Esophagus muscularis mucosa (tissue), 4 donors: Measurements from ENCODE around the gene KANSL3. TPM values are rescaled to one million over a fixed set of nuclear protein-coding genes. Genes with fewer than 3 reads are reported as not detected.

Source experiments
- DNase-seq: peaks from one replicate; pipeline ENCODE4 v3.0.0-alpha.2; 2017; ENCODE audit errors: extremely low spot score
- H3K27ac ChIP-seq, 4 donors: fragments of 200-600 bp; sonication (generic); replicated peaks in 1 of 4; 1 replicate in 3 of 4; 2 replicates in 1 of 4; pipeline ENCODE4 v1.5.1; 2016 to 2019; ENCODE audit warnings: mild to moderate bottlenecking in 1 of 4
- H3K27me3 ChIP-seq, 4 donors: fragments of 200-600 bp; sonication (generic); one replicate each; pipeline versions ENCODE4 v1.5.1 to v1.6.0; 2016 to 2019
- H3K36me3 ChIP-seq, 4 donors: fragments of 200-600 bp; sonication (generic); one replicate each; pipeline ENCODE4 v1.5.1; 2016 to 2019
- H3K4me1 ChIP-seq, 4 donors: fragments of 200-600 bp; sonication (generic); one replicate each; pipeline ENCODE4 v1.5.1; 2016 to 2019
- H3K4me3 ChIP-seq, 4 donors: fragments of 200-600 bp; sonication (generic); 1 replicate in 2 of 4; 2 replicates in 2 of 4; pipeline ENCODE4 v1.5.1; 2016 to 2019; ENCODE audit warnings: mild to moderate bottlenecking in 4 of 4, moderate library complexity in 1 of 4
- H3K9me3 ChIP-seq, 4 donors: fragments of 200-600 bp; sonication (generic); 1 replicate in 3 of 4; 2 replicates in 1 of 4; pipeline ENCODE4 v1.5.1; 2016 to 2019
- CTCF ChIP-seq, 3 experiments: fragments of 200-600 bp in 2 of 3; fragments of 450-650 bp in 1 of 3; sonication (generic) in 2 of 3; IDR thresholded peaks; one replicate each; pipeline ENCODE4 v1.5.1; 2017 to 2019; ENCODE audit warnings: antibody characterized with exemption in 3 of 3, mild to moderate bottlenecking in 2 of 3, moderate library complexity in 1 of 3
- EP300 ChIP-seq: sonication (generic); formaldehyde crosslinking; IDR thresholded peaks from one replicate; pipeline ENCODE4 v1.6.1; 2017; ENCODE audit warnings: antibody characterized with exemption
- POLR2A ChIP-seq: fragments of 450-650 bp; IDR thresholded peaks from one replicate; pipeline ENCODE4 v1.6.1; 2017; ENCODE audit warnings: antibody characterized with exemption, moderate library complexity, mild to moderate bottlenecking, low read depth
- POLR2AphosphoS5 ChIP-seq, 2 donors: sonication (generic); formaldehyde crosslinking; IDR thresholded peaks; one replicate each; pipeline ENCODE4 v1.6.1; 2017; ENCODE audit warnings: antibody characterized with exemption in 2 of 2
- WGBS: methylation state at CpG from one replicate; pipeline ENCODE4 v1.1.5; 2018; 5-methylcytosine and 5-hydroxymethylcytosine counted together
- intact Hi-C: fragments of 100-400 bp; cut with DNase I; formaldehyde crosslinking; loops from one replicate; pipeline ENCODE4 v1.15.1; 2023
- total RNA-seq, 4 donors: library from RNA; depleted of rRNA; stranded (reverse); fragments of >200 nt; gene quantifications; one replicate each; pipeline versions ENCODE4 v1.1.0 to v1.2.1, GENCODE V29; 2016

The KANSL3 gene
- total RNA-seq, 4 donors from 2014 or later = 54.2 to 63.1 (median 59.5) TPM

DNA sequence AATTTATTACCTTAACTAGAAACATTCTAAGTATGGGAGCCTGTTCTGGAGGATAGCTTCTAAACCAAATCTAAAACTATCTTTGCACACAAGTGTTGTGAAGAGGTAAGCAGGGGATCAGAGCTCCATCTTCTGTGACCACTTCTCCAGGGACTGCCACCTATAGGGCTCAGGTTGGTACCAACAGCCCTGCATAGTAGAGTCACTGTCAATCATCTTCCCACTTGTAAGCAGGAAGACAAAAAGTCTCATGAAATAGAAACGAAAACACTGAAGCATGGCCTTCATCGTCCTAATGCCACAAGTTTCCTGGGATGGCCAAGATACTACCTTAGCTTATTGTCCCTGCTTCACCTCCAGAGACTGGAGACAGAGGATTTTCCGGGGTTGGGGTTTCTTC, 43.8 kb downstream of the KANSL3 start:
- Histone ChIP-seq H3K36me3 (peaks cover 32 to 83% (median 67%) of the 10 kb centered on the region in 4 donors), H3K27me3 (no peaks in the 10 kb centered on the region), H3K4me3 (no peak overlapping the region), H3K4me1 (peaks cover 0 to 5% (median 0%) of the 10 kb centered on the region in 4 donors), H3K27ac (no peak overlapping the region), H3K9me3 (no peaks in the 10 kb centered on the region)
- TF ChIP-seq CTCF (IDR thresholded peaks at IDR 0.05) (no peak), POLR2AphosphoS5 (IDR thresholded peaks at IDR 0.05) (no peak), POLR2A (no peak), EP300 (no peak)
- WGBS = 80% methylated on average over 3 of the region's 3 CpGs
- no peak for DNase-seq
- intact Hi-C loops = no loop called here

- intact Hi-C loops = no loop called here
- Histone ChIP-seq H3K27me3 (no peaks in the 10 kb centered on the region), H3K36me3 (peaks cover 30 to 61% (median 42%) of the 10 kb centered on the region in 4 donors), H3K27ac (no peak overlapping the region), H3K4me1 (no peaks in the 10 kb centered on the region), H3K9me3 (no peaks in the 10 kb centered on the region), H3K4me3 (no peak overlapping the region)
- WGBS = 91% methylated on average over 3 of the region's 3 CpGs
- no peak for TF ChIP-seq EP300
- no peak for TF ChIP-seq CTCF (IDR thresholded peaks at IDR 0.05)
- no peak for TF ChIP-seq POLR2AphosphoS5 (IDR thresholded peaks at IDR 0.05)
- TF ChIP-seq POLR2A = no peak
- no peak for DNase-seq
Observed at GRCh38 chr2:96591494-96591893, 46.6 kb downstream of the KANSL3 start.

GRCh38 chr2:96591054-96591453, 47.1 kb downstream of the KANSL3 start:
- Histone ChIP-seq H3K36me3 (peaks cover 26 to 56% (median 38%) of the 10 kb centered on the region in 4 donors), H3K4me3 (no peak overlapping the region), H3K27me3 (no peaks in the 10 kb centered on the region), H3K9me3 (no peaks in the 10 kb centered on the region), H3K27ac (no peak overlapping the region), H3K4me1 (no peaks in the 10 kb centered on the region)
- intact Hi-C loops = no loop called here
- no peak for DNase-seq
- TF ChIP-seq POLR2A = no peak
- TF ChIP-seq CTCF (IDR thresholded peaks at IDR 0.05) = no peak
- no peak for TF ChIP-seq POLR2AphosphoS5 (IDR thresholded peaks at IDR 0.05)
- no peak for TF ChIP-seq EP300
- WGBS = 73% methylated on average over 2 of the region's 2 CpGs

DNA sequence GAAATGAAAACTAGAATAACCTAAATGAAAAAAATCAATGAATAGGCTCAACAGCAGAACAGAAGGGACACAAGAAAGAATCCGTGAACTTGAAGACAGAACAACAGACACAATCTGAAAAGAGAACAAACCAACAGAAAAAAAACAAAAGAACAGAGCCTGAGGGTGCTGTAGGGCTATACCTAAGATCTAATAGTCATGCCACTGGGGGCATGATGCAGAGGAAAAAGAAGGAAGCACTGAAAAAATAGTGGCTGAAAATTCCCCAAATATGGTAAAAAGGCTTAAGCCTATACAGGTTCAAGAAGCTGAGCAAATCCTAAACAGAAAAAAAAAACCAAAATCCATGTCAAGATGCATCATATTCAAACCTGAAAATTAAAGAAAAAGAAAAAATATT, 50.3 kb downstream of the KANSL3 start:
- H3K36me3 ChIP-seq = peaks cover 0 to 27% (median 6%) of the 10 kb centered on the region in 4 donors
- TF ChIP-seq POLR2A (no peak), EP300 (no peak), POLR2AphosphoS5 (IDR thresholded peaks at IDR 0.05) (no peak), CTCF (IDR thresholded peaks at IDR 0.05) (no peak)

DNA sequence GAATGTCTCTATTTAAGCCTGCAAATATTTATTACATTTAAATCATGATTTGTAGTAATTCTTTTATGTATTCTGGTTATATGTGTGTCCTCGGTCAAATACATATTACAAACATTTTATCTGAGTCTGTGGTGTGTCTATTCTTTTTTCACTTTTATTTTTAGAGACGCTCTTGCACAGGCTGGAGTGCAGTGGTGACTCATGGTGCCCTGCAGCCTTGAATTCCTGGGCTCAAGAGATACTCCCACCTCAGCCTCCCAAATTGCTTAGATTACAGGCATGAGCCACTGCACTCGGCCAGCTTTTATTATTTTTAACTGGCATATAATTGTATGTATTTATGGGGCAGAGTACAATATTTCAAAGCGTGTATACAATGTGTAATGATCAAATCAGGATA, 54.1 kb downstream of the KANSL3 start:
- Histone ChIP-seq H3K9me3 (no peaks in the 10 kb centered on the region), H3K27me3 (no peaks in the 10 kb centered on the region), H3K27ac (no peak overlapping the region), H3K36me3 (peaks cover 0 to 8% (median 0%) of the 10 kb centered on the region in 4 donors), H3K4me3 (no peak overlapping the region), H3K4me1 (no peaks in the 10 kb centered on the region)
- intact Hi-C loops = no loop called here
- DNase-seq = no peak
- WGBS = 67% methylated on average over 4 of the region's 4 CpGs
- TF ChIP-seq POLR2A (no peak), EP300 (no peak), POLR2AphosphoS5 (IDR thresholded peaks at IDR 0.05) (no peak), CTCF (IDR thresholded peaks at IDR 0.05) (no peak)

More for the DNA sequence above, 50.3 kb downstream of the KANSL3 start:
- no peak overlapping the region for H3K4me3 ChIP-seq
- intact Hi-C loops = no loop called here
- WGBS = 91% methylated on average over 1 of the region's 1 CpG
- no peak overlapping the region for H3K27ac ChIP-seq
- no peak for DNase-seq
- no peaks in the 10 kb centered on the region for H3K4me1 ChIP-seq
- no peaks in the 10 kb centered on the region for H3K27me3 ChIP-seq
- H3K9me3 ChIP-seq = no peaks in the 10 kb centered on the region
